Spleen (tissue), 11 donors: ENCODE results near the gene ALDOB. TPM values are rescaled to one million over a fixed set of nuclear protein-coding genes. Genes with fewer than 3 reads are reported as not detected.

Experiments
- DNase-seq: peaks from one replicate; pipeline ENCODE4 v3.0.0-alpha.2; 2020
- H3K27ac ChIP-seq, 8 donors: fragments of 200-600 bp; sonication (generic) in 7 of 8; 1 replicate in 4 of 8; 2 replicates in 4 of 8; pipeline versions ENCODE4 v1.5.0 to v1.8.0; 2016 to 2021; ENCODE audit warnings: inconsistent platforms in 4 of 8, mild to moderate bottlenecking in 4 of 8, moderate library complexity in 1 of 8
- H3K27me3 ChIP-seq, 7 donors: fragments of 200-600 bp; sonication (generic) in 6 of 7; replicated peaks in 1 of 7; 1 replicate in 4 of 7; 2 replicates in 3 of 7; pipeline versions ENCODE4 v1.5.0 to v1.8.0; 2016 to 2021; ENCODE audit warnings: inconsistent platforms in 3 of 7, mild to moderate bottlenecking in 1 of 7
- H3K36me3 ChIP-seq, 6 donors: fragments of 200-600 bp; sonication (generic) in 5 of 6; 1 replicate in 4 of 6; 2 replicates in 2 of 6; pipeline versions ENCODE4 v1.5.0 to v1.8.0; 2016 to 2021; ENCODE audit warnings: inconsistent platforms in 2 of 6
- H3K4me1 ChIP-seq, 6 donors: fragments of 200-600 bp; sonication (generic) in 5 of 6; 1 replicate in 3 of 6; 2 replicates in 3 of 6; pipeline versions ENCODE4 v1.5.0 to v1.8.0; 2016 to 2021; ENCODE audit warnings: inconsistent platforms in 3 of 6
- H3K4me3 ChIP-seq, 8 donors: fragments of 200-600 bp; sonication (generic) in 7 of 8; 1 replicate in 4 of 8; 2 replicates in 4 of 8; pipeline versions ENCODE4 v1.5.0 to v1.8.0; 2016 to 2021; ENCODE audit warnings: inconsistent platforms in 4 of 8, mild to moderate bottlenecking in 4 of 8, moderate library complexity in 2 of 8
- H3K9me3 ChIP-seq, 8 donors: fragments of 200-600 bp; sonication (generic) in 7 of 8; 1 replicate in 4 of 8; 2 replicates in 4 of 8; pipeline versions ENCODE4 v1.5.0 to v1.8.0; 2016 to 2021; ENCODE audit warnings: inconsistent platforms in 4 of 8
- POLR2A ChIP-seq, 3 donors: fragments of 450-650 bp; IDR thresholded peaks; one replicate each; pipeline ENCODE4 v1.5.1; 2017; ENCODE audit warnings: antibody characterized with exemption in 3 of 3, mild to moderate bottlenecking in 1 of 3
- POLR2AphosphoS5 ChIP-seq, 3 donors: sonication (generic); formaldehyde crosslinking; IDR thresholded peaks; one replicate each; pipeline ENCODE4 v1.5.1; 2017; ENCODE audit warnings: antibody characterized with exemption in 3 of 3
- WGBS, 5 donors: extraction: QIAGEN DNeasy Blood & Tissue Kit in 3 of 5; methylation state at CpG; one replicate each; pipeline versions ENCODE4 v1.1.5 to v1.1.7; 2013 to 2018; 5-methylcytosine and 5-hydroxymethylcytosine counted together
- intact Hi-C: fragments of 100-400 bp; cut with DNase I; formaldehyde crosslinking; loops from one replicate; pipeline ENCODE4 v1.15.0; 2023; ENCODE audit warnings: low total_unique reads
- polyA plus RNA-seq, 3 donors: library from polyadenylated mRNA; stranded (reverse); fragments of 200-250 nt; gene quantifications; one replicate each; pipeline ENCODE4 v1.2.1, GENCODE V29; 2013
- total RNA-seq, 7 donors: library from RNA; depleted of rRNA in 3 of 7; stranded (reverse); fragments of >200 nt in 3 of 7; fragmentation: NEBNext Ultra II Directional in 4 of 7; extraction: Animal tissue kit (Norgen Biotek cat#: 25700) in 4 of 7; gene quantifications; one replicate each; pipeline versions ENCODE4 v1.1.0 to v1.2.1, GENCODE V29; 2016 to 2021
- TF ChIP-seq, protein P1 (sequence below), 11 experiments: fragments of 200-600 bp in 7 of 11; fragments of 450-650 bp in 4 of 11; sonication (generic) in 4 of 11; IDR thresholded peaks in 8 of 11; conservative IDR thresholded peaks in 3 of 11; 1 replicate in 7 of 11; 2 replicates in 4 of 11; pipeline versions ENCODE4 v1.4.0 to v1.8.0; 2016 to 2021; ENCODE audit warnings: antibody characterized with exemption in 11 of 11, inconsistent platforms in 4 of 11, mild to moderate bottlenecking in 1 of 11
- donor health status: healthy with polysubstance abuse.
- donor health status: DM: no; HTN: no; CAD: no; lungs with moderate emphysema.
- donor health status: DM: no; HTN: no; CAD: no.
- donor health status: Bipolar disorder and iron deficiency.
- donor health status: healthy.
- donor health status: DM: no; HTN: no; CAD: no.
- donor health status: DM: yes; HTN: yes; CAD: no.

The ALDOB gene
- total and polyA plus RNA-seq, 10 donors, result 0.15 to 0.83 (median 0.40) TPM; not detected in 6

GRCh38 chr9:101442736-101443135, 7.2 kb upstream of the ALDOB start:
- no peak for TF ChIP-seq POLR2AphosphoS5 (IDR thresholded peaks at IDR 0.05)
- no peak for DNase-seq
- H3K27ac ChIP-seq, result no peak overlapping the region
- H3K36me3 ChIP-seq, result no peaks in the 10 kb centered on the region
- no peaks in the 10 kb centered on the region for H3K9me3 ChIP-seq
- H3K4me1 ChIP-seq, result no peaks in the 10 kb centered on the region
- H3K4me3 ChIP-seq, result no peak overlapping the region
- 76 to 81% (median 78%) methylated on average over 3 of the region's 3 CpGs for WGBS, 5 donors
- intact Hi-C loops, result no loop called here
- H3K27me3 ChIP-seq, result peaks cover 0 to 29% (median 0%) of the 10 kb centered on the region in 7 donors

DNA sequence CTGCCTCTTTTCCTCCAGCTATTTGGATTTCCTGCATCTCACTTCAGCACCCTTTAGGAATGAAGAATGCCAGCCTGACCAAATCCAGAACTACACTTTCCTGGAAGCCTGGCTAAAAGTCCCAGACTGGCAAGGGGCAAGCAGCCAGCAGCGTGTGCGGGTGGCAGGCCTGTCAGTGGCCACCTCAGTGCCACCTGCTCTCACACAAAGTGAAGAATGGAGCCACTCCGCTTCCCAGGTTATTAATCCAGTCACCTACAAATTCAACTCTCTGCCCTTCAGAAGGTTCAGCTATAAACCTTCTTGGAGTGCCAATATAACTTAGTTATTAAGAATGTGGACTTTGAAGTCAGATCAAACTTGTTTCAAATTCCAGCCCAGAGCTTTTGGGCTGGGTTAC, 6.7 kb upstream of the ALDOB start:
- H3K9me3 ChIP-seq, result no peaks in the 10 kb centered on the region
- H3K27ac ChIP-seq, result no peak overlapping the region
- H3K4me3 ChIP-seq, result no peak overlapping the region
- 90 to 98% (median 94%) methylated on average over 3 of the region's 3 CpGs for WGBS, 5 donors
- intact Hi-C loops, result no loop called here
- no peak for DNase-seq
- peaks cover 0 to 25% (median 0%) of the 10 kb centered on the region in 7 donors for H3K27me3 ChIP-seq
- H3K36me3 ChIP-seq, result no peaks in the 10 kb centered on the region
- no peaks in the 10 kb centered on the region for H3K4me1 ChIP-seq
- no peak for TF ChIP-seq POLR2AphosphoS5 (IDR thresholded peaks at IDR 0.05)

DNA sequence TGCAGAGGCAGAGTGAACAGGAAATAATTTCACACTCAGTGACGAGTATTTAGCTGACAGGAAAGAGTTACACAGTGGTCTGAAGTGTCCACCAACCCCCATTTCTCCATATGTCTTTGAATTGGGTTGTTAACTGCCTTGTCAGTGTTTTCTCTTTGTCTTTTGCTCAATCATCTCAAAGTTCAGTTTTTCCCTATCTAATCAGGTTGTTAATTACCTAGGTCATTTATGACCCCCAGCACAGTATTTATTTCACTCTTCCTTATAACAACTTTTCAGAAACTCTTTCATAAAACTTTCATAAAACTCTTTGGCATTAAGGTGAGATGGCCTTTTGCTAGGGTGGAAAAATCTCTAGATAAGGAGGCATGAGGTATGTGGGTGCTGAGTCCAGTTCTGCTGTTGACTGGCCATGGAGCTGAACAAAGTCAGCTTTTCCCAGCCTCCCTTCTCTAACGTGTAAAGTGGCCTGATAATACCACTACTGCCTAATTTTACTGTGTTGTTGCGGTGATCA, 5.2 kb upstream of the ALDOB start:
- no peak for TF ChIP-seq POLR2AphosphoS5 (IDR thresholded peaks at IDR 0.05)
- TF ChIP-seq, protein P1, sequence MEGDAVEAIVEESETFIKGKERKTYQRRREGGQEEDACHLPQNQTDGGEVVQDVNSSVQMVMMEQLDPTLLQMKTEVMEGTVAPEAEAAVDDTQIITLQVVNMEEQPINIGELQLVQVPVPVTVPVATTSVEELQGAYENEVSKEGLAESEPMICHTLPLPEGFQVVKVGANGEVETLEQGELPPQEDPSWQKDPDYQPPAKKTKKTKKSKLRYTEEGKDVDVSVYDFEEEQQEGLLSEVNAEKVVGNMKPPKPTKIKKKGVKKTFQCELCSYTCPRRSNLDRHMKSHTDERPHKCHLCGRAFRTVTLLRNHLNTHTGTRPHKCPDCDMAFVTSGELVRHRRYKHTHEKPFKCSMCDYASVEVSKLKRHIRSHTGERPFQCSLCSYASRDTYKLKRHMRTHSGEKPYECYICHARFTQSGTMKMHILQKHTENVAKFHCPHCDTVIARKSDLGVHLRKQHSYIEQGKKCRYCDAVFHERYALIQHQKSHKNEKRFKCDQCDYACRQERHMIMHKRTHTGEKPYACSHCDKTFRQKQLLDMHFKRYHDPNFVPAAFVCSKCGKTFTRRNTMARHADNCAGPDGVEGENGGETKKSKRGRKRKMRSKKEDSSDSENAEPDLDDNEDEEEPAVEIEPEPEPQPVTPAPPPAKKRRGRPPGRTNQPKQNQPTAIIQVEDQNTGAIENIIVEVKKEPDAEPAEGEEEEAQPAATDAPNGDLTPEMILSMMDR (IDR thresholded peaks at IDR 0.05 in 8 of 11, conservative IDR thresholded peaks at IDR 0.05 in 3 of 11), result no peak
- no peak for TF ChIP-seq POLR2A (IDR thresholded peaks at IDR 0.05)

GRCh38 chr9:101438523-101438922, 2.9 kb upstream of the ALDOB start:
- peak overlapping the region in 1 of 8 donors; percentile 10 for H3K27ac ChIP-seq
- 70 to 83% (median 77%) methylated on average over 3 of the region's 3 CpGs for WGBS, 5 donors
- TF ChIP-seq POLR2A (IDR thresholded peaks at IDR 0.05), result no peak
- no peak for TF ChIP-seq POLR2AphosphoS5 (IDR thresholded peaks at IDR 0.05)
- TF ChIP-seq, protein P1 (IDR thresholded peaks at IDR 0.05 in 8 of 11, conservative IDR thresholded peaks at IDR 0.05 in 3 of 11), result no peak
- H3K36me3 ChIP-seq, result no peaks in the 10 kb centered on the region
- H3K4me1 ChIP-seq, result no peaks in the 10 kb centered on the region
- H3K27me3 ChIP-seq, result peaks cover 0 to 14% (median 0%) of the 10 kb centered on the region in 7 donors
- DNase-seq, result no peak
- no peak overlapping the region for H3K4me3 ChIP-seq
- intact Hi-C loops, result no loop called here
- no peaks in the 10 kb centered on the region for H3K9me3 ChIP-seq

More for the DNA sequence above, 5.2 kb upstream of the ALDOB start:
- WGBS, 5 donors, result 49 to 62% (median 54%) methylated on average over 3 of the region's 3 CpGs
- H3K27me3 ChIP-seq, result peaks cover 0 to 15% (median 0%) of the 10 kb centered on the region in 7 donors
- H3K4me1 ChIP-seq, result no peaks in the 10 kb centered on the region
- DNase-seq, result no peak
- H3K4me3 ChIP-seq, result no peak overlapping the region
- H3K36me3 ChIP-seq, result no peaks in the 10 kb centered on the region
- H3K9me3 ChIP-seq, result no peaks in the 10 kb centered on the region
- H3K27ac ChIP-seq, result no peak overlapping the region
- intact Hi-C loops, result no loop called here

GRCh38 chr9:101437806-101438232, 2.2 kb upstream of the ALDOB start:
- Histone ChIP-seq H3K27ac (peak overlapping the region in 2 of 8 donors; percentile 10 to 52), H3K36me3 (no peaks in the 10 kb centered on the region), H3K4me3 (no peak overlapping the region), H3K27me3 (peaks cover 0 to 8% (median 0%) of the 10 kb centered on the region in 7 donors), H3K4me1 (no peaks in the 10 kb centered on the region), H3K9me3 (no peaks in the 10 kb centered on the region)
- peak; percentile 72 for DNase-seq
- intact Hi-C loops, result no loop called here
- TF ChIP-seq POLR2AphosphoS5 (IDR thresholded peaks at IDR 0.05) (peak in 2 of 3 donors; percentile 45 to 56), POLR2A (IDR thresholded peaks at IDR 0.05) (no peak)
- TF ChIP-seq, protein P1 (IDR thresholded peaks at IDR 0.05 in 8 of 11, conservative IDR thresholded peaks at IDR 0.05 in 3 of 11), result no peak
- 54 to 86% (median 79%) methylated on average over 2 of the region's 2 CpGs for WGBS, 5 donors
